Activated CD8-positive, alpha-beta memory T cell treated with anti-CD3 and anti-CD28 coated beads, Interleukin-2, amount 10 ng/mL, durations not matched to agents 7 days and 5 days (primary cell): ENCODE data around the gene CD160. TPM values are rescaled to one million over a fixed set of nuclear protein-coding genes. Genes with fewer than 3 reads are reported as not detected.
"Not testable (repeated sequence)": the region's sequence is repeated elsewhere in the genome, so short reads cannot be mapped to it uniquely, and the experiment has no call there.

Experiments used
- ATAC-seq: fragments of 150-1000 bp; cut with Tn5 transposase; one replicate; pipeline ENCODE4 v1.10.0; 2021; ENCODE audit warnings: moderate library complexity
- CTCF ChIA-PET: fragments of 350-600 bp; sonication (Branson Sonifier 250); formaldehyde crosslinking; loops from one replicate; lab custom pipeline; 2021; ENCODE audit warnings: antibody characterized with exemption; lab: Charles Lee
- DNase-seq: peaks from one replicate; pipeline ENCODE4 v3.0.0-alpha.2; 2020
- H3K27ac Mint-ChIP-seq: one replicate; pipeline ENCODE4 v1.8.0; 2021; ENCODE audit warnings: mild to moderate bottlenecking, mixed read lengths
- H3K27me3 Mint-ChIP-seq: one replicate; pipeline ENCODE4 v1.8.0; 2021; ENCODE audit warnings: mixed read lengths
- H3K36me3 Mint-ChIP-seq: one replicate; pipeline ENCODE4 v1.8.0; 2021; ENCODE audit warnings: mild to moderate bottlenecking, mixed read lengths
- H3K4me1 Mint-ChIP-seq: one replicate; pipeline ENCODE4 v1.8.0; 2021; ENCODE audit warnings: mixed read lengths
- H3K4me3 Mint-ChIP-seq: one replicate; pipeline ENCODE4 v1.8.0; 2021; ENCODE audit warnings: mild to moderate bottlenecking, moderate library complexity, mixed read lengths
- H3K9me3 Mint-ChIP-seq: one replicate; pipeline ENCODE4 v1.8.0; 2022; ENCODE audit warnings: low read depth, mixed read lengths
- total RNA-seq, 2 experiments: library from RNA; stranded (reverse); gene quantifications; one replicate each; pipeline ENCODE4 v1.2.3, GENCODE V29; 2021

The CD160 gene
- total RNA-seq, 2 experiments from 2014 or later, result 3.9 to 5.4 TPM

DNA sequence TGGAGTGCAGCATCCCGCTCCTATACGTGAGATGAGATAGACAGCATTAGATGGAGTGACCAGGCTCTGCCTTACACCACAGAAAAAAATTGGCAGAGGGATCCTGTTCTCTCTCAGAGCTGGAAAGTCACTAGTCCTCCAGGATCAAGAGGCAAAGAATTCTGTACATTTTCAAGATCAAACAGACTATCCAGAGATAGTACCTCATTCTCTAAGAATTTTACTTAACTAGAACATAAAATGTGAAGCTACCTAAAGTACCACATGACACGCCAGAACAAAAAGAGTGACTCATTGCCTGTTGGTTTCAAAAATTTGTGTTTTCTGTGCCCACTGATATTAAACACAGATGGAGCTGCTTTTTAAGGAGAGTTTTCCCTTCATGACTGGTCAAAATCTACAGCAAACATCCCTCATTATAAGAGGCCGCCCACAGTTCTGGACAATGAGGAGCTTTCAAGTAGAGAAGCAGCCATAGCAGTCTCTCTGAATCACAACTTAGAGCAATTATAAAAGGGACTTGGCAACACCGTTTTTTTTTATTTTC, 32.3 kb downstream of the CD160 start:
- Mint-ChIP-seq H3K36me3 (peaks cover 27% of the 10 kb centered on the region), H3K27me3 (no peaks in the 10 kb centered on the region), H3K27ac (no peak overlapping the region), H3K9me3 (no peaks in the 10 kb centered on the region), H3K4me1 (no peaks in the 10 kb centered on the region), H3K4me3 (no peak overlapping the region)
- ATAC-seq, result no peak
- CTCF ChIA-PET, result interaction anchor here (1.4 kb wide), 1 partner anchor 30 kb away, joined by 4 read pairs; no protein-coding TSS in a partner anchor
- no peak for DNase-seq

DNA sequence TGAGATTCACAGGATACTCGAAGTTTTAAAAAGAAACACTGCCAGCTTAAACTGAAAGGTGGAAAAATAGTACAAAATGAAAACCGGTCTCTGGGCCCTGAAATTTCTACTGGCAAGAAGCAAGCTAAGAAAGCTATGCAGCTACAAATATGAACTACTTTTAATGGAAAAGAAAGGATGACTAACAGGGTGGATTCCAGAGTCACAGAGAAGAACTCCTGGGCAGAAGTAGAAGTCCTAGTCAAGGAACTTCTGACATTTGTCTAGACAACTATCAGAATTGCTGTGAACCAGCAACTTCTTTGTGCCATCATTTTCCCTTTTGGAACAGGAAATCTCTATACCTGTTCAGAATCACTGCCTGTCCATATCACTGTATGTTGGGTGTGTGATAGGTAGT, 38.1 kb downstream of the CD160 start:
- CTCF ChIA-PET, result no interaction called here
- ATAC-seq (no peak), DNase-seq (no peak)
- no peaks in the 10 kb centered on the region for H3K4me1 Mint-ChIP-seq
- peaks cover 43% of the 10 kb centered on the region for H3K36me3 Mint-ChIP-seq
- no peak overlapping the region for H3K27ac Mint-ChIP-seq
- H3K4me3 Mint-ChIP-seq, result no peak overlapping the region
- no peaks in the 10 kb centered on the region for H3K27me3 Mint-ChIP-seq
- peaks cover 6% of the 10 kb centered on the region for H3K9me3 Mint-ChIP-seq

DNA sequence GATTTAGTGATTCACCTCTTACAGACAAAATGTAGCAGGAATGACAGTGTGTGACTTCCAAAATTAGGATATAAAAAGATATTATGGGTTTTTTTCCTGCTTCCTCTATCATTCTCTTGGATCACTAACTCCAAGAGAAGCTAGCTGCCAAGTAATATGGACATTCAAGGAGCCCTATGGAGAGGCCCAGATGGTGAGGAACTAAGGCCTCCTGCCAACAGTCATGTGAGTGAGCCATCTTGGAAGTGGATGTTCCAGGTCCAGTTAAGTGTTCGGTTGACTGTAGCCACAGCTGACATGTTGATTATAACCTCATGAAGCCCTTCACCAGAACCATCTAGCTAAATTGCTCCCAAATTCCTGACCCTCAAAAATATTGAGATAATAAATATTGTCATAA, 38.8 kb downstream of the CD160 start:
- no peak overlapping the region for H3K27ac Mint-ChIP-seq
- peaks cover 8% of the 10 kb centered on the region for H3K9me3 Mint-ChIP-seq

DNA sequence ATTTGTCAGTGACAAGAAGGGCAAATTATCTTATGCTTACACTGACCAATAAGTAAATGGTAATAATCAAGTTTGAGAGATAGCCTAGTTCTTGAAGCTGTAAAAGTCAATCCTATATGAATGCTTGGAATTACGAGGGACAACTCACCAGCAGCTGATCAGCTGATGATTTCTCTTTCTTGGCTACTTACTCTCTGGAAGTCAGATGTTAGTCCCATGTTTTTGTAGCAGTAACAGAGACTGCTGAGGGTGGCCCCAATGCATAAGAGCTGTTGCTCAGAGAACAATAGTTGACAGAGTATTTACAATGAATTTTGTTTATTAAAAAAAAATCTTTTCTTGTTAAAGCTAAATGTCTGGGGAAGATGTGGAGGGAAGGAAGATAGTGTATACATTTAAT, 39.3 kb downstream of the CD160 start:
- Mint-ChIP-seq H3K4me1 (no peaks in the 10 kb centered on the region), H3K4me3 (no peak overlapping the region), H3K36me3 (peaks cover 46% of the 10 kb centered on the region), H3K9me3 (peaks cover 8% of the 10 kb centered on the region), H3K27ac (no peak overlapping the region), H3K27me3 (no peaks in the 10 kb centered on the region)
- ATAC-seq (no peak), DNase-seq (no peak)
- CTCF ChIA-PET, result interaction anchor here (1.0 kb wide), 1 partner anchor 38 kb away, joined by 3 read pairs; no protein-coding TSS in a partner anchor

More for the DNA sequence above, 38.8 kb downstream of the CD160 start:
- Mint-ChIP-seq H3K27me3 (no peaks in the 10 kb centered on the region), H3K4me1 (no peaks in the 10 kb centered on the region), H3K36me3 (peaks cover 45% of the 10 kb centered on the region), H3K4me3 (no peak overlapping the region)
- ATAC-seq (no peak), DNase-seq (no peak)
- CTCF ChIA-PET, result no interaction called here

DNA sequence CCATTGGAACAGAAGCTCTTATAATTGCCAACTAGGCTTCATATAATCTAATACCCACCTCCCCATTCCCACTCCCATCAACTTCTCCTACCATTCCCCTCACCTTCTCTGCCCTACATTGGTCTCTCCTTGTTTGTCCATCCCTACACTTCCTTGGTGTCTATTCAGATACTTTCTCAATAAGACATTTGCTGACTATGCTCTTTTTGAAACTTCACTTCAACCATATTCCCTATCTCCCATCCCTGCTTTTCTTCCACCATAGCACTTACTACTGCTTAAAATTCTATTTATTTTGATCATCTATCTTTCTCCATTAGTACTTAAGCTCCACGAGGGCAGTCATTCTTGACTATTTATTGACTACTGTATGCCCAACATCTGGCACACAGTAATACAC, 40.4 kb downstream of the CD160 start:
- CTCF ChIA-PET, result interaction anchor here (1.0 kb wide), 1 partner anchor 39 kb away, joined by 3 read pairs; no protein-coding TSS in a partner anchor
- H3K27ac Mint-ChIP-seq, result no peak overlapping the region
- no peaks in the 10 kb centered on the region for H3K4me1 Mint-ChIP-seq
- DNase-seq (no peak), ATAC-seq (no peak)
- peaks cover 8% of the 10 kb centered on the region for H3K9me3 Mint-ChIP-seq
- H3K4me3 Mint-ChIP-seq, result no peak overlapping the region
- H3K36me3 Mint-ChIP-seq, result peaks cover 47% of the 10 kb centered on the region
- H3K27me3 Mint-ChIP-seq, result no peaks in the 10 kb centered on the region

DNA sequence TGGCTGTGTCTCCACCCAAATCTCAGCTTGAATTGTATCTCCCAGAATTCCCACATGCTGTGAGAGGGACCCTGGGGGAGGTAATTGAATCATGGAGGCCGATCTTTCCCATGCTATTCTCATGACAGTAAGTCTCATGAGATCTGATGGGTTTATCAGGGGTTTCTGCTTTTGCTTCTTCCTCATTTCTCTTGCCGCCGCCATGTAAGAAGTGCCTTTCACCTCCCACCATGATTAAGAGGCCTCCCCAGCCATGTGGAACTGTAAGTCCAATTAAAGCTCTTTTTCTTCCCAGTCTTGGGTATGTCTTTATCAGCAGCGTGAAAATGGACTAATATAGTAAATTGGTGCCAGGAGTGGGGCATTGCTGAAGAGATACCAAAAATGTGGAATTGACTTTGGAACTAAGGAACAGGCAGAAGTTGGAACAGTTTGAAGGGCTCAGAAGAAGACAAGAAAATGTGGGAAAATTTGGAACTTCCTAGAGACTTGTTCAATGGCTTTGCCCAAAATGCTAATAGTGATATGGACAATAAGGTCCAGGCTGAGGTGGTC, 41.2 kb downstream of the CD160 start:
- peaks cover 47% of the 10 kb centered on the region for H3K36me3 Mint-ChIP-seq
- CTCF ChIA-PET, H3K4me1 Mint-ChIP-seq, DNase-seq, H3K4me3 Mint-ChIP-seq, H3K27ac Mint-ChIP-seq, ATAC-seq, H3K27me3 Mint-ChIP-seq, H3K9me3 Mint-ChIP-seq: not testable (repeated sequence)

DNA sequence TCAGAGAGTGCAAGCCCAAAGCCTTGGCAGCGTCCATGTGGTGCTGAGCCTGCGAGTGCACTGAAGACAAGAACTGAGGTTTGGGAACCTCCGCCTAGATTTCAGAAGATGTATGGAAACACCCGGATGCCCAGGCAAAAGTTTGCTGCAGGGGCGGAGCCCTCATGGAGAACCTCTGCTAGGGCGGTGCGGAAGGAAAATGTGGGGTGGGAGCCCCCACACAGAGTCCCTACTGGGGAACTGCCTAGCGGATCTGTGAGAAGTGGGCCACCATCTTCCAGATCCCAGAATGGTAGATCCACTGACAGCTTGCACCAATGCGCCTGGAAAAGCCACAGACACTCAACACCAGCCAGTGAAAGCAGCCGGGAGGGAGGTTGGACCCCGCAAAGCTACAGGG, 42.2 kb downstream of the CD160 start:
- ATAC-seq, H3K27ac Mint-ChIP-seq, H3K4me1 Mint-ChIP-seq, H3K27me3 Mint-ChIP-seq, CTCF ChIA-PET, H3K9me3 Mint-ChIP-seq, H3K4me3 Mint-ChIP-seq, DNase-seq: not testable (repeated sequence)
- peaks cover 45% of the 10 kb centered on the region for H3K36me3 Mint-ChIP-seq

DNA sequence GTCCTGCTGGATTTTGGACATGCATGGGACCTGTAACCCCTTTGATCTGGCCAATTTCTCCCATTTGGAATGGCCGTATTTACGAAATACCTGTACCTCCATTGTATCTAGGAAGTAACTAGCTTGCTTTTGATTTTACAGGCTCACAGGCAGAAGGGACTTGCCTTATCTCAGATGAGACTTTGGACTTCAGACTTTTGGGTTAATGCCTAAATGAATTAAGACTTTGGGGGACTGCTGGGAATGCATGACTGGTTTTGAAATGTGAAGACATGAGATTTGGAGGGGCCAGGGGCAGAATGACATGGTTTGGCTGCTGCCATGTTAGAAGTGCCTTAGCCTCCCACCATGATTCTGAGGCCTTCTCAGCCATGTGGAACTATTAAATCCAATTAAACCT, 42.7 kb downstream of the CD160 start:
- DNase-seq, CTCF ChIA-PET, ATAC-seq, H3K4me1 Mint-ChIP-seq, H3K9me3 Mint-ChIP-seq, H3K4me3 Mint-ChIP-seq, H3K27me3 Mint-ChIP-seq, H3K27ac Mint-ChIP-seq: not testable (repeated sequence)
- H3K36me3 Mint-ChIP-seq, result peaks cover 45% of the 10 kb centered on the region

DNA sequence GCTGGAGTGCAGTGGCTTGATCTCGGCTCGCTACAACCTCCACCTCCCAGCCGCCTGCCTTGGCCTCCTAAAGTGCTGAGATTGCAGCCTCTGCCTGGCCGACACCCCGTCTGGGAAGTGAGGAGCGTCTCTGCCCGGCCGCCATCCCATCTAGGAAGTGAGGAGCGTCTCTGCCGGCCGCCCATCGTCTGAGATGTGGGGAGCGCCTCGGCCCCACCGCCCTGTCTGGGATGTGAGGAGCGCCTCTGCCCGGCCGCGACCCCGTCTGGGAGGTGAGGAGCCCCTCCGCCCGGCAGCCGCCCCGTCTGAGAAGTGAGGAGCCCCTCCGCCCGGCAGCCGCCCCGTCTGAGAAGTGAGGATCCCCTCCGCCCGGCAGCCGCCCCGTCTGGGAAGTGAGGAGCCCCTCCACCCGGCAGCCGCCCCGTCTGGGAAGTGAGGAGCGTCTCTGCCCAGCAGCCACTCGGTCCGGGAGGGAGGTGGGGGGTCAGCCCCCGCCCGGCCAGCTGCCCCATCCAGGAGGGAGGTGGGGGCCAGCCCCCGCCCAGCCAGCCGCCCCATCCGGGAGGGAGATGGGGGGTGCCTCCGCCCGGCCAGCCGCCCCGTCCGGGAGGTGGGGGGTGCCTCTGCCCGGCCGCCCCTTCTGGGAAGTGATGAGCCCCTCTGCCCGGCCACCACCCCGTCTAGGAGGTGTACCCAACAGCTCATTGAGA, 45.1 kb downstream of the CD160 start:
- H3K36me3 Mint-ChIP-seq, result peaks cover 47% of the 10 kb centered on the region
- H3K27ac Mint-ChIP-seq, result not testable (repeated sequence)

DNA sequence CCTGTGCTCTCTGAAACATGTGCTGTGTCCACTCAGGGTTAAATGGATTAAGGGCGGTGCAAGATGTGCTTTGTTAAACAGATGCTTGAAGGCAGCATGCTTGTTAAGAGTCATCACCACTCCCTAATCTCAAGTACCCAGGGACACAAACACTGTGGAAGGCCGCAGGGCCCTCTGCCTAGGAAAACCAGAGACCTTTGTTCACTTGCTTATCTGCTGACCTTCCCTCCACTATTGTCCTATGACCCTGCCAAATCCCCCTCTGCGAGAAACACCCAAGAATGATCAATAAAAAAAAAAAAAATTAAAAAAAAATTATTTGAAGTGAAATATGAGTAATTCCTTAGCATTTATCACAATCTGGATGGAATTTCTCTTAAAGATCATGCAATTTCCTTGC, 45.8 kb downstream of the CD160 start:
- H3K9me3 Mint-ChIP-seq, H3K27me3 Mint-ChIP-seq, CTCF ChIA-PET, ATAC-seq, H3K4me3 Mint-ChIP-seq, H3K4me1 Mint-ChIP-seq, DNase-seq, H3K27ac Mint-ChIP-seq: not testable (repeated sequence)
- peaks cover 43% of the 10 kb centered on the region for H3K36me3 Mint-ChIP-seq

More for the DNA sequence above, 45.1 kb downstream of the CD160 start:
- H3K27me3 Mint-ChIP-seq, DNase-seq, H3K9me3 Mint-ChIP-seq, H3K4me1 Mint-ChIP-seq, H3K4me3 Mint-ChIP-seq, ATAC-seq, CTCF ChIA-PET: not testable (repeated sequence)

DNA sequence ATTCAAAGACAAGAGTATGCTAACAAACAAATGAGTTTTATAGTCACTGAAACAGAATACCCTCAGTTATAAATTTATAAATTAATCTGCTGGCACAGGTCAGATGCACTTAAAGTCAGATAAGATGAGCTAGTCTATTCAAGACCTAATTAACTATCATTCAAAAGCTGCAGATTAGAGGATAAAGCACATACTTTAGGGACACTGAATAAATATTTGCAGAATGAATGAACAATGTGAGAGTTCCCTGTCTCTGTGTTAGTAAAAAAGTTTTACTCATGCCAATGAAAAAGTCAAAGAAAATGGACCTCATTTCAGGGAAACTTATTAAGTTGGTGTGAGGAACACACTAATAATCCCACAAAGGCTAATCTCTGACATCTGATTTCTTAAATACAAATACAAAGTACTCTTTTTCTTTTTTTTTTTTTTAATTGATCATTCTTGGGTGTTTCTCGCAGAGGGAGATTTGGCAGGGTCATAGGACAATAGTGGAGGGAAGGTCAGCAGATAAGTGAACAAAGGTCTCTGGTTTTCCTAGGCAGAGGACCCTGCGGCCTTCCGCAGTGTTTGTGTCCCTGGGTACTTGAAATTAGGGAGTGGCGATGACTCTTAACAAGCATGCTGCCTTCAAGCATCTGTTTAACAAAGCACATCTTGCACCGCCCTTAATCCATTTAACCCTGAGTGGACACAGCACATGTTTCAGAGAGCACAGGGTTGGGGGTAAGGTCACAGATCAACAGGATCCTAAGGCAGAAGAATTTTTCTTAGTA, 46.5 kb downstream of the CD160 start:
- DNase-seq, ATAC-seq, H3K27ac Mint-ChIP-seq, H3K9me3 Mint-ChIP-seq, H3K27me3 Mint-ChIP-seq, H3K4me1 Mint-ChIP-seq, H3K4me3 Mint-ChIP-seq, CTCF ChIA-PET: not testable (repeated sequence)
- peaks cover 38% of the 10 kb centered on the region for H3K36me3 Mint-ChIP-seq

DNA sequence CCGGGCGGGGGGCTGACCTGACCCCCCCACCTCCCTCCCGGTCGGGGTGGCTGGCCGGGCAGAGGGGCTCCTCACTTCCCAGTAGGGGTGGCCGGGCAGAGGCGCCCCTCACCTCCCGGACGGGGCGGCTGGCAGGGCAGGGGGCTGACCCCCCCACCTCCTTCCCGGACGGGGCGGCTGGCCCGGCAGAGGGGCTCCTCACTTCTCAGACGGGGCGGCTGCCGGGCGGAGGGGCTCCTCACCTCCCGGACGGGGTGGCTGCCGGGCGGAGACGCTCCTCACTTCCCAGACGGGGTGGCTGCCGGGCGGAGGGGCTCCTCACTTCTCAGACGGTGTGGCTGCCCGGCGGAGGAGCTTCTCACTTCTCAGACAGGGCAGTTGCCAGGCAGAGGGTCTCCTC, 47.6 kb downstream of the CD160 start:
- CTCF ChIA-PET, DNase-seq, H3K27me3 Mint-ChIP-seq, H3K4me1 Mint-ChIP-seq, ATAC-seq, H3K9me3 Mint-ChIP-seq, H3K27ac Mint-ChIP-seq, H3K4me3 Mint-ChIP-seq: not testable (repeated sequence)
- H3K36me3 Mint-ChIP-seq, result peaks cover 38% of the 10 kb centered on the region

DNA sequence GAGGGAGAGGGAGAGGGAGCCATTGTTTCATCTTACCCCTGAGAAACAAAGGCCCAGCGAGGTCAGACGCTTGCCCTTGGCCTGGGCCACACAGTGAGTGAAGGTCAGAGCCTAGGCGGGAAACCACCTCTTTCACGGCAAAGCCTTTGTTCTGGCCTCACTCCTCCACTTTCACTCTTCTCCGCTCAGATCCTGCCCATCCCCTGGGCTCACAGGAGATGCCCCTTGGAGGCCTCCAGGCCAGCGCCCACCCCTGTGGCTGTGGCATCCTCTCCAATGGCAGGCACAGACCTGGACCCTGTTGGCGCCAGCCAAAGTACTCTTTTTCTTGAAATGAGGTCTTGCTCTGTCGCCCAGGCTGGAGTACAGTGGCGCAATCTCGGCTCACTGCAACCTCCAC, 48.7 kb downstream of the CD160 start:
- peaks cover 39% of the 10 kb centered on the region for H3K36me3 Mint-ChIP-seq
- H3K27ac Mint-ChIP-seq, H3K4me1 Mint-ChIP-seq, H3K4me3 Mint-ChIP-seq, H3K9me3 Mint-ChIP-seq, DNase-seq, H3K27me3 Mint-ChIP-seq, CTCF ChIA-PET, ATAC-seq: not testable (repeated sequence)
